ENCODE data around the gene SLC30A7.
"Not testable (repeated sequence)": the region's sequence is repeated elsewhere in the genome, so short reads cannot be mapped to it uniquely, and the experiment has no call there.

The SLC30A7 gene

DNA sequence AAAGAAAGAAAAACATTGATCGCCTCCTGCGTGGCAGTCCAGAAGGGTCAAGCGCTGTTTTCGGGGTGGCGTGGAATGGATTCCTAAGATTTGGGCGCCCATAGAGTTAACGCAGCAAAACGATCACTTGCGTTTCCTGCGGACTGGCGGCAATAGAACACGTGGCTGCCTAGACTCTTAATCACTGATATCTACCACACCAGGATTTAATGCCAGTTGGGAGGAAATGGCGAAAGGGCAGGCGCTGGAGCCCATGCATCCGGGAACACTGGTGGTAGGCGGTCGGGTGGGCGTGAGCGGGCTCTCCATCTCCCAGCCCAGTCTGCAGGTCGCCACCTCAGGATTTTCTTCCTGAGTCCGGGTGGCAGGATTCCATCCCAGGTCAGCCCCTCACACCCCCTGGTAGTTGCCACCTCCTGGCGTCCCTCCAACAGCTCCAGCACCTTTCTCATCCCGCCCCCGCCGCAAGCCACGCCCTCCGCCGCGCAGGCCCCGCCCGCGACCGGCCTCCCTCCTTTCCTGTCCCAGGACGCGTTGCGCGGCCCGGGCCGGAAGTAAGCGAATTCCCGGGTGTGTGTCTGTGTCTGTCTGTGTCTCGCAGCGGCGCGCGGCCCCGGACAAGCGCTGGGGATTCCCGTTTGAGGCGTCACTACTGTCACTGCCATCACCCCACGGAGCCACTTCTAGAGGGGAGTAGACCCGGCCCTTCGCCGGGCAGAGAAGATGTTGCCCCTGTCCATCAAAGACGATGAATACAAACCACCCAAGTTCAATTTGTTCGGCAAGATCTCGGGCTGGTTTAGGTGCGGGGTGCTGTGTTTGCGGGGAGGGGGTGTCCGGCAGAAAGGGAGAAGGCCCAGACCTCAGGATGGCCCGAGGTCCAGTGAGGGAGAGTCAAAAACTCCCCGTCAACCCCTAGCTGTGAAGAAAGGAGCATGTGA, at the start of gene SLC30A7:
SLC30A7 (plus strand) TSS at position 551 of the 941 bp plus-strand sequence; CDS start at position 724, 173 bp downstream.
- in situ Hi-C loops (cut with MboI; ENCODE audit: low sequenced_read_pairs, unreplicated experiment) = loop anchor here (25.0 kb wide), 1 partner anchor 859 kb away; a partner anchor contains a TSS
- peak; percentile 91 for DNase-seq (ENCODE audit: low spot score)

DNA sequence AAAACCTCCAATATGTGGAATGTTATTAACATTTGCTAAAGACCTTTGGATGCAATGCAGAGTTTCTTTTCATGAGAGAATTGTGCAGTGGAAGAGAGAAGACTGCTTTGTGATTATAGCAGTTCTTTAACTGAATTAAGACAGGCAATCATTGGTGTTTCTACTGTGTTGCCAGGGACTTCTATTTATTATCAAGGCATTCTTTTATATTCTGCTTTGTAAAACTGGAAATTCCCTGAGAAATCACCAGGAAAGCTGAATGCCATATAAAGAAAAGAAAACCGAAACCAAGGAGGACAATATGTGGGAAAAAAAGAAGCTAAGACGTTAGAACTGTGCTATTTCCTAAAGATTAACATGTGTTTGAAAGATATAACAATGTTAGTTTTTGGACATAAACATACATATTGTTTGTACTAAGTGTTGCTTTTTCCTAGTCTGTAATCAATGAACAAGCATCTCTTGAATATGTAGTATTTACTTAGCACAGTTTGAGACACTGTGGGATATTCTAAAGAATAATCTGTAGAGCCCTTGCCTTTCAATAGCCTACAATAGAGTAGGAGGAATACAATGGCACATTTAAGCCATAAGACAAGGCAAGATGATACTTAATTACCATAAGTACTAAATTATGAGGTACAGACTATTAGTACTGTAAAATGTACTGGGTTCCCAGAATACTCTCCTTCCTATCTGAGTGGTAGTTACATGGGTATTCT, 48.4 kb upstream of the SLC30A7 start:
- no peak for DNase-seq (ENCODE audit: low spot score)
- in situ Hi-C loops (cut with MboI; ENCODE audit: low sequenced_read_pairs, unreplicated experiment) = no loop called here
- TF ChIP-seq CTCF (IDR thresholded peaks at IDR 0.05; ENCODE audit: borderline replicate concordance, control extremely low read depth, extremely low read depth, insufficient read depth, missing control alignments) = no peak

More for the DNA sequence above, at the start of gene SLC30A7:
- TF ChIP-seq CTCF (IDR thresholded peaks at IDR 0.05; ENCODE audit: borderline replicate concordance, control extremely low read depth, extremely low read depth, insufficient read depth, missing control alignments) = no peak

DNA sequence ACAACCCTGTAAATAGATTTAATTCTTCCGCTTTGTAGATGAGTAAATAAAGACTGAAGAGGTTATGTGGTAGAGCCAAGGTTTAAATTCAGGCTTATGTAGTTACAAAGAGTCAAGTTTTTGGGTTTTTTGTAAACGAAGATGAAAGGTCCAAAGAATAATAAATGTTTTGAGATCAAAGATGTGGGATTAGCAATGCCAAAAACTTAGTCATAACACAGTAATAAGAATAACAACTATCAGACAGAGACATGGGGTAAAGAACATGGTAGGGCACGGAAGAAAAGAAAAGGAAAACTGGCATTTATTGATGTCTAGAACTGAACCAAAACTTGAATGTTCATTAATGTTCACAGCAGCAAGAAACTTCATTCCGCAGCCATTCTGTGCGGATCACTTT, 44.2 kb upstream of the SLC30A7 start:
- DNase-seq (ENCODE audit: low spot score) = no peak
- no peak for TF ChIP-seq CTCF (IDR thresholded peaks at IDR 0.05; ENCODE audit: borderline replicate concordance, control extremely low read depth, extremely low read depth, insufficient read depth, missing control alignments)
- in situ Hi-C loops (cut with MboI; ENCODE audit: low sequenced_read_pairs, unreplicated experiment) = no loop called here

DNA sequence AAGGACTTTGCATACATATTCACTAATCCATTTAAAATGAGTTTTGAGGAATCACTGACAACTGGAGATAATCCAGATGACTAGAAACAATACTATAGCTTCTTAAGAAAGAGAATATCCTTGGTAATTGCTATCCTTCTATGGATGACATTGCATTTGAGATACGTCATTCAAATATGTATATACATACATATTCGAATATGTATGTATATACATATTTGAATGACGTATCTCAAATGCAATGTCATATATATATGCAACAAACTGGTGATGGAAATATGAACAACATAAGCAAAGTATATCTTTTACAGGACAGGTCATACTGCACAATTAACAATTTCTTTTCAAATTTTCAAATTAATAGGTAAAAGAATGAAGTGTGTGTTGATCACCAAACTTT, 42.9 kb upstream of the SLC30A7 start:
- in situ Hi-C loops (cut with MboI; ENCODE audit: low sequenced_read_pairs, unreplicated experiment) = no loop called here
- no peak for TF ChIP-seq CTCF (IDR thresholded peaks at IDR 0.05; ENCODE audit: borderline replicate concordance, control extremely low read depth, extremely low read depth, insufficient read depth, missing control alignments)
- no peak for DNase-seq (ENCODE audit: low spot score)

- DNase-seq (ENCODE audit: low spot score); in situ Hi-C loops (cut with MboI; ENCODE audit: low sequenced_read_pairs, unreplicated experiment): not testable (repeated sequence)
Measured at GRCh38 chr1:100855116-100855515, 40.8 kb upstream of the SLC30A7 start.

GRCh38 chr1:100860397-100860991, 35.4 kb upstream of the SLC30A7 start:
- in situ Hi-C loops (cut with MboI; ENCODE audit: low sequenced_read_pairs, unreplicated experiment) = loop anchor here (10.0 kb wide), 1 partner anchor 1056 kb away; no protein-coding TSS in a partner anchor
- TF ChIP-seq CTCF (IDR thresholded peaks at IDR 0.05; ENCODE audit: borderline replicate concordance, control extremely low read depth, extremely low read depth, insufficient read depth, missing control alignments) = no peak
- no peak for DNase-seq (ENCODE audit: low spot score)
